GM23338 (cell line): ENCODE measurements around the gene CCDC12. TPM values are rescaled to one million over a fixed set of nuclear protein-coding genes. Genes with fewer than 3 reads are reported as not detected.

Experiments
- ATAC-seq: fragments of 200-7000 bp; cut with Tn5 transposase; 3 replicates; pipeline ENCODE4 v1.9.1; 2020
- DNase-seq: peaks from one replicate; pipeline ENCODE4 v3.0.0-alpha.2; 2015; ENCODE audit warnings: low spot score
- H2AFZ ChIP-seq: fragments of 200-600 bp; sonication (generic); 2 replicates; pipeline ENCODE4 v1.8.0; 2016; ENCODE audit warnings: antibody characterized with exemption, mild to moderate bottlenecking, moderate library complexity
- H3F3A ChIP-seq: fragments of 200-600 bp; sonication (generic); replicated peaks from 2 replicates; pipeline ENCODE4 v1.8.0; 2017; ENCODE audit warnings: antibody characterized with exemption, mixed run types, low read depth
- H3K27ac ChIP-seq: fragments of 200-600 bp; sonication (generic); 2 replicates; pipeline ENCODE4 v1.6.1; 2016; ENCODE audit warnings: low read depth
- H3K27me3 ChIP-seq: fragments of 200-600 bp; sonication (generic); 2 replicates; pipeline ENCODE4 v1.8.0; 2016; ENCODE audit warnings: mild to moderate bottlenecking, mixed run types, moderate library complexity; ENCODE audit not compliant: insufficient read depth
- H3K36me3 ChIP-seq: fragments of 200-600 bp; sonication (generic); 2 replicates; pipeline ENCODE4 v1.8.0; 2016; ENCODE audit warnings: mild to moderate bottlenecking; ENCODE audit not compliant: insufficient read depth
- H3K4me1 ChIP-seq: fragments of 200-600 bp; sonication (generic); 2 replicates; pipeline ENCODE4 v1.8.0; 2016; ENCODE audit warnings: mild to moderate bottlenecking, moderate library complexity; ENCODE audit not compliant: insufficient read depth
- H3K4me2 ChIP-seq: fragments of 200-600 bp; sonication (generic); 2 replicates; pipeline ENCODE4 v1.7.1; 2017; ENCODE audit warnings: mixed run types
- H3K4me3 ChIP-seq: fragments of 200-600 bp; sonication (generic); 2 replicates; pipeline ENCODE4 v1.6.1; 2016; ENCODE audit warnings: mixed run types
- H3K79me2 ChIP-seq: fragments of 200-600 bp; sonication (generic); replicated peaks from 2 replicates; pipeline ENCODE4 v1.8.0; 2017; ENCODE audit warnings: mild to moderate bottlenecking; ENCODE audit not compliant: insufficient read depth
- H3K9me2 ChIP-seq: fragments of 200-600 bp; sonication (generic); 2 replicates; pipeline ENCODE4 v1.8.0; 2017; ENCODE audit not compliant: insufficient read depth
- H4K20me1 ChIP-seq: fragments of 200-600 bp; sonication (generic); replicated peaks from 2 replicates; pipeline ENCODE4 v1.8.0; 2017; ENCODE audit warnings: mild to moderate bottlenecking; ENCODE audit not compliant: insufficient read depth
- H3K27ac Mint-ChIP-seq: 2 replicates; pipeline ENCODE4 v1.8.0; 2020; ENCODE audit warnings: inconsistent platforms, mild to moderate bottlenecking, moderate library complexity, mixed read lengths
- H3K27me3 Mint-ChIP-seq: 3 replicates; pipeline ENCODE4 v1.8.0; 2022; ENCODE audit warnings: low read depth, mild to moderate bottlenecking, moderate library complexity, mixed read lengths, inconsistent platforms; ENCODE audit not compliant: insufficient read depth, poor library complexity
- H3K36me3 Mint-ChIP-seq: 3 replicates; pipeline ENCODE4 v1.8.0; 2021; ENCODE audit warnings: low read depth, mild to moderate bottlenecking, inconsistent platforms, moderate library complexity, mixed read lengths
- H3K4me1 Mint-ChIP-seq: 3 replicates; pipeline ENCODE4 v1.8.0; 2020; ENCODE audit warnings: mild to moderate bottlenecking, inconsistent platforms, mixed read lengths
- H3K4me3 Mint-ChIP-seq: 3 replicates; pipeline ENCODE4 v1.8.0; 2021; ENCODE audit warnings: moderate library complexity, mild to moderate bottlenecking, inconsistent platforms, mixed read lengths
- H3K9me3 Mint-ChIP-seq: 3 replicates; pipeline ENCODE4 v1.8.0; 2020; ENCODE audit warnings: moderate library complexity, mild to moderate bottlenecking, inconsistent platforms, mixed read lengths
- CTCF ChIP-seq, 2 experiments: fragments of 200-600 bp in 1 of 2; sonication (generic) in 1 of 2; conservative IDR thresholded peaks; 2 replicates each; pipeline versions ENCODE4 v1.5.1 to v1.6.1; 2016 to 2017; ENCODE audit warnings: antibody characterized with exemption in 2 of 2, low read depth in 2 of 2, mild to moderate bottlenecking in 2 of 2, moderate library complexity in 1 of 2
- ETS1 ChIP-seq: IDR thresholded peaks from 2 replicates; pipeline ENCODE4 v1.6.1; 2016; ENCODE audit warnings: antibody characterized with exemption
- EZH2 ChIP-seq: fragments of 200-600 bp; sonication (generic); IDR thresholded peaks from one replicate; pipeline ENCODE4 v1.8.0; 2017; ENCODE audit warnings: antibody characterized with exemption, mild to moderate bottlenecking, low read depth; ENCODE audit not compliant: unreplicated experiment
- JUNB ChIP-seq: IDR thresholded peaks from one replicate; pipeline ENCODE4 v1.6.1; 2016; ENCODE audit warnings: antibody characterized with exemption; ENCODE audit not compliant: unreplicated experiment
- REST ChIP-seq: IDR thresholded peaks from one replicate; pipeline ENCODE4 v1.6.1; 2018; ENCODE audit warnings: antibody characterized with exemption; ENCODE audit not compliant: unreplicated experiment
- STAT1 ChIP-seq: IDR thresholded peaks from one replicate; pipeline ENCODE4 v1.6.1; 2016; ENCODE audit warnings: antibody characterized with exemption; ENCODE audit not compliant: unreplicated experiment
- ZNF114 ChIP-seq: fragments of 250-450 bp; sonication (Bioruptor Pico); IDR thresholded peaks from 2 replicates; pipeline ENCODE4 v1.5.0; 2020; ENCODE audit warnings: mild to moderate bottlenecking, moderate library complexity
- polyA plus RNA-seq: library from polyadenylated mRNA; unstranded; fragments of >200 nt; fragmentation: Nextera tagmentation; extraction: Ambion mirVana; gene quantifications from 2 replicates; pipeline ENCODE4 v1.2.1, GENCODE V29; 2016
- total RNA-seq: library from RNA; depleted of rRNA; stranded (reverse); fragments of >200 nt; shearing (Covaris generic); gene quantifications from 2 replicates; pipeline ENCODE4 v1.2.3, GENCODE V29; 2014

CCDC12 gene
- total and polyA plus RNA-seq, 2 experiments from 2014 or later: 42.9 to 133 TPM

GRCh38 chr3:46939578-46940445 is 36.7 kb downstream of the CCDC12 start:
- Mint-ChIP-seq H3K27me3 (peaks cover 7% of the 10 kb centered on the region), H3K9me3 (no peaks in the 10 kb centered on the region), H3K36me3 (peaks cover 30% of the 10 kb centered on the region), H3K4me1 (peaks cover 52% of the 10 kb centered on the region), H3K4me3 (no peak overlapping the region), H3K27ac (peak overlapping the region; percentile 42; the same call in 1 of the 2 replicates)
- Histone ChIP-seq H3K4me2 (no peak overlapping the region), H3K4me1 (peaks cover 33% of the 10 kb centered on the region), H2AFZ (no peak overlapping the region), H3K36me3 (no peaks in the 10 kb centered on the region; the same call in 1 of the 2 replicates), H3K27ac (no peak overlapping the region), H3K9me2 (no peaks in the 10 kb centered on the region), H3K4me3 (no peak overlapping the region), H3F3A (0 out of 2 replicates have a peak, but pooled peaks cover 7% of the 10 kb centered on the region), H3K79me2 (peaks cover 65% of the 10 kb centered on the region), H4K20me1 (peaks cover 46% of the 10 kb centered on the region), H3K27me3 (no peaks in the 10 kb centered on the region)
- TF ChIP-seq REST: no peak
- no peak for TF ChIP-seq ETS1
- TF ChIP-seq EZH2: no peak
- TF ChIP-seq JUNB: no peak
- no peak for TF ChIP-seq STAT1
- ATAC-seq: no peak
- no peak for DNase-seq

- Histone ChIP-seq H3K9me2 (no peaks in the 10 kb centered on the region), H3K4me3 (no peak overlapping the region), H3F3A (0 out of 2 replicates have a peak, but pooled peaks cover 7% of the 10 kb centered on the region), H3K4me1 (peaks cover 21% of the 10 kb centered on the region), H3K4me2 (no peak overlapping the region), H2AFZ (no peak overlapping the region), H3K79me2 (peaks cover 65% of the 10 kb centered on the region), H3K36me3 (no peaks in the 10 kb centered on the region; the same call in 1 of the 2 replicates), H4K20me1 (peaks cover 47% of the 10 kb centered on the region), H3K27me3 (no peaks in the 10 kb centered on the region), H3K27ac (no peak overlapping the region)
- Mint-ChIP-seq H3K36me3 (peaks cover 30% of the 10 kb centered on the region), H3K27ac (no peak overlapping the region), H3K4me1 (peaks cover 37% of the 10 kb centered on the region), H3K4me3 (no peak overlapping the region), H3K27me3 (peaks cover 3% of the 10 kb centered on the region), H3K9me3 (no peaks in the 10 kb centered on the region)
- TF ChIP-seq CTCF (conservative IDR thresholded peaks at IDR 0.05; ENCODE audit: low read depth in 2 of 2) (no peak), ZNF114 (no peak)
- DNase-seq (no peak), ATAC-seq (no peak)
These were observed 38.4 kb downstream of the CCDC12 start for GRCh38 chr3:46938118-46938517.
